Ovary (tissue), 3 donors: ENCODE data around the gene MORC4.

Source experiments
- EP300 ChIP-seq: sonication (generic); formaldehyde crosslinking; IDR thresholded peaks from one replicate; pipeline ENCODE4 v1.6.1; 2017; ENCODE audit warnings: antibody characterized with exemption
- POLR2A ChIP-seq: fragments of 450-650 bp; IDR thresholded peaks from one replicate; pipeline ENCODE4 v1.6.1; 2017; ENCODE audit warnings: antibody characterized with exemption, mild to moderate bottlenecking, moderate library complexity
- TF ChIP-seq, protein P1 (sequence below), 3 donors: fragments of 450-650 bp in 2 of 3; fragments of 200-600 bp in 1 of 3; IDR thresholded peaks; one replicate each; pipeline versions ENCODE4 v1.5.1 to v1.8.0; 2016 to 2022; ENCODE audit warnings: antibody characterized with exemption in 3 of 3, mild to moderate bottlenecking in 1 of 3
- donor health status: DM: no; HTN: no; CAD: no.

DNA sequence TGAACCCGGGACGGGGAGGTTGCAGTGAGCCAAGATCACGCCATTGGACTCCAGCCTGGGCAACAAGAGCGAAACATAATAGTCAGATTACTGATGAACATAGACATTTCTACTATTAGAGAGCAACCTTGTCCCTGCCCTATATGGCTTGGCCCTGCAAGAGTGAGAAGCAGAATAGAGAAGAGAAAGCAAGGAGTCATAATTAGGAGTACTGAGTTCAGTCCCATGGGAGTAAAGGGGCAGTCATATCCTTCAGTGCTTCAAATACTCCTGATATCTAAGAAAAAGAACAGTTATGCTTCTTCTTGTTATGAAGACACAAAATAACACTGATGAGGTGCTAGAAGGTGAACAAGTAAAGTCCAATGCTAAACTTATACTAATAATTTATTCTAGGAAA, 46.0 kb downstream of the MORC4 start:
- TF ChIP-seq, protein P1, sequence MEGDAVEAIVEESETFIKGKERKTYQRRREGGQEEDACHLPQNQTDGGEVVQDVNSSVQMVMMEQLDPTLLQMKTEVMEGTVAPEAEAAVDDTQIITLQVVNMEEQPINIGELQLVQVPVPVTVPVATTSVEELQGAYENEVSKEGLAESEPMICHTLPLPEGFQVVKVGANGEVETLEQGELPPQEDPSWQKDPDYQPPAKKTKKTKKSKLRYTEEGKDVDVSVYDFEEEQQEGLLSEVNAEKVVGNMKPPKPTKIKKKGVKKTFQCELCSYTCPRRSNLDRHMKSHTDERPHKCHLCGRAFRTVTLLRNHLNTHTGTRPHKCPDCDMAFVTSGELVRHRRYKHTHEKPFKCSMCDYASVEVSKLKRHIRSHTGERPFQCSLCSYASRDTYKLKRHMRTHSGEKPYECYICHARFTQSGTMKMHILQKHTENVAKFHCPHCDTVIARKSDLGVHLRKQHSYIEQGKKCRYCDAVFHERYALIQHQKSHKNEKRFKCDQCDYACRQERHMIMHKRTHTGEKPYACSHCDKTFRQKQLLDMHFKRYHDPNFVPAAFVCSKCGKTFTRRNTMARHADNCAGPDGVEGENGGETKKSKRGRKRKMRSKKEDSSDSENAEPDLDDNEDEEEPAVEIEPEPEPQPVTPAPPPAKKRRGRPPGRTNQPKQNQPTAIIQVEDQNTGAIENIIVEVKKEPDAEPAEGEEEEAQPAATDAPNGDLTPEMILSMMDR (IDR thresholded peaks at IDR 0.05): no peak
- no peak for TF ChIP-seq EP300
- no peak for TF ChIP-seq POLR2A
